ENCODE data around the gene SLC12A2. TPM values are rescaled to one million over a fixed set of nuclear protein-coding genes. Genes with fewer than 3 reads are reported as not detected.

Gene SLC12A2
- total and polyA plus RNA-seq, 2 experiments from 2014 or later: 8.1 to 21.3 TPM

DNA sequence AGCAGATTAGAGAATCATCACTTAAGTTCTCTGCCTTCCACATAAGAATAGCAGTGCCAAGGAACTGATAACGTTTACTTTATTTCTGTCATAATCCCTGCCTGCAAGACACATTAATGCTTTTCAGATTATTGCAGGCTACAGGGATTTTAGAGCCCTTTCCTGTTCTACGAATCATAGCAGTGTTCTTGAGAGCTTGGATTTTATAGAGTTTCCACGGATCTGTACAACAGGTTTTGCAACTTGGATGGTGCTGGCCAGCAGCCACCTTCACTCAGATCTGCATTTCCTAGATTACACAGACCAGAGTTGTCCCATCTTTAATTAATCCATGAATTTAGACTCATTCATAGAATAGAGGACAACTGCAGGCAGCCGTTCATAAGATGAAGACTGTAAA, 38.1 kb downstream of the SLC12A2 start:
- Histone ChIP-seq H3F3A (replicated peaks; ENCODE audit: low read depth) (no peaks in the 10 kb centered on the region), H3K4me3 (no peak overlapping the region), H3K9me2 (ENCODE audit: insufficient read depth) (peaks cover 3% of the 10 kb centered on the region; the same call in 1 of the 2 replicates), H4K20me1 (replicated peaks; ENCODE audit: insufficient read depth) (no peaks in the 10 kb centered on the region), H3K27ac (ENCODE audit: low read depth) (no peak overlapping the region), H3K4me2 (no peak overlapping the region), H3K36me3 (ENCODE audit: insufficient read depth) (peaks cover 10% of the 10 kb centered on the region; the same call in 1 of the 2 replicates), H3K4me1 (ENCODE audit: insufficient read depth) (no peaks in the 10 kb centered on the region), H3K79me2 (replicated peaks; ENCODE audit: insufficient read depth) (no peaks in the 10 kb centered on the region), H2AFZ (no peak overlapping the region), H3K27me3 (ENCODE audit: insufficient read depth) (no peaks in the 10 kb centered on the region)
- H3K4me3 Mint-ChIP-seq: no peak overlapping the region
- no peak for DNase-seq (ENCODE audit: low spot score)
- H3K36me3 Mint-ChIP-seq (ENCODE audit: low read depth): peaks cover 30% of the 10 kb centered on the region; the same call in 2 of the 3 replicates
- no peaks in the 10 kb centered on the region for H3K4me1 Mint-ChIP-seq
- H3K27ac Mint-ChIP-seq: no peak overlapping the region
- no peaks in the 10 kb centered on the region for H3K27me3 Mint-ChIP-seq (ENCODE audit: insufficient read depth, low read depth, poor library complexity)
- TF ChIP-seq ETS1 (IDR thresholded peaks at IDR 0.05): no peak
- no peak for TF ChIP-seq EZH2 (IDR thresholded peaks at IDR 0.05; ENCODE audit: low read depth, unreplicated experiment)
- TF ChIP-seq, protein P1, sequence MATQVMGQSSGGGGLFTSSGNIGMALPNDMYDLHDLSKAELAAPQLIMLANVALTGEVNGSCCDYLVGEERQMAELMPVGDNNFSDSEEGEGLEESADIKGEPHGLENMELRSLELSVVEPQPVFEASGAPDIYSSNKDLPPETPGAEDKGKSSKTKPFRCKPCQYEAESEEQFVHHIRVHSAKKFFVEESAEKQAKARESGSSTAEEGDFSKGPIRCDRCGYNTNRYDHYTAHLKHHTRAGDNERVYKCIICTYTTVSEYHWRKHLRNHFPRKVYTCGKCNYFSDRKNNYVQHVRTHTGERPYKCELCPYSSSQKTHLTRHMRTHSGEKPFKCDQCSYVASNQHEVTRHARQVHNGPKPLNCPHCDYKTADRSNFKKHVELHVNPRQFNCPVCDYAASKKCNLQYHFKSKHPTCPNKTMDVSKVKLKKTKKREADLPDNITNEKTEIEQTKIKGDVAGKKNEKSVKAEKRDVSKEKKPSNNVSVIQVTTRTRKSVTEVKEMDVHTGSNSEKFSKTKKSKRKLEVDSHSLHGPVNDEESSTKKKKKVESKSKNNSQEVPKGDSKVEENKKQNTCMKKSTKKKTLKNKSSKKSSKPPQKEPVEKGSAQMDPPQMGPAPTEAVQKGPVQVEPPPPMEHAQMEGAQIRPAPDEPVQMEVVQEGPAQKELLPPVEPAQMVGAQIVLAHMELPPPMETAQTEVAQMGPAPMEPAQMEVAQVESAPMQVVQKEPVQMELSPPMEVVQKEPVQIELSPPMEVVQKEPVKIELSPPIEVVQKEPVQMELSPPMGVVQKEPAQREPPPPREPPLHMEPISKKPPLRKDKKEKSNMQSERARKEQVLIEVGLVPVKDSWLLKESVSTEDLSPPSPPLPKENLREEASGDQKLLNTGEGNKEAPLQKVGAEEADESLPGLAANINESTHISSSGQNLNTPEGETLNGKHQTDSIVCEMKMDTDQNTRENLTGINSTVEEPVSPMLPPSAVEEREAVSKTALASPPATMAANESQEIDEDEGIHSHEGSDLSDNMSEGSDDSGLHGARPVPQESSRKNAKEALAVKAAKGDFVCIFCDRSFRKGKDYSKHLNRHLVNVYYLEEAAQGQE (IDR thresholded peaks at IDR 0.05; ENCODE audit: unreplicated experiment): no peak
- no peak for TF ChIP-seq EZH2phosphoT487 (IDR thresholded peaks at IDR 0.05; ENCODE audit: unreplicated experiment)
- no peak for TF ChIP-seq STAT1 (IDR thresholded peaks at IDR 0.05; ENCODE audit: unreplicated experiment)
- no peak for TF ChIP-seq JUNB (IDR thresholded peaks at IDR 0.05; ENCODE audit: unreplicated experiment)
- no peak for TF ChIP-seq ZNF331 (CRISPR knock-in tag; IDR thresholded peaks at IDR 0.05; ENCODE audit: low read depth)
- no peak for TF ChIP-seq CREB1 (CRISPR knock-in tag; IDR thresholded peaks at IDR 0.05; ENCODE audit: low read depth)
- TF ChIP-seq, protein P2, sequence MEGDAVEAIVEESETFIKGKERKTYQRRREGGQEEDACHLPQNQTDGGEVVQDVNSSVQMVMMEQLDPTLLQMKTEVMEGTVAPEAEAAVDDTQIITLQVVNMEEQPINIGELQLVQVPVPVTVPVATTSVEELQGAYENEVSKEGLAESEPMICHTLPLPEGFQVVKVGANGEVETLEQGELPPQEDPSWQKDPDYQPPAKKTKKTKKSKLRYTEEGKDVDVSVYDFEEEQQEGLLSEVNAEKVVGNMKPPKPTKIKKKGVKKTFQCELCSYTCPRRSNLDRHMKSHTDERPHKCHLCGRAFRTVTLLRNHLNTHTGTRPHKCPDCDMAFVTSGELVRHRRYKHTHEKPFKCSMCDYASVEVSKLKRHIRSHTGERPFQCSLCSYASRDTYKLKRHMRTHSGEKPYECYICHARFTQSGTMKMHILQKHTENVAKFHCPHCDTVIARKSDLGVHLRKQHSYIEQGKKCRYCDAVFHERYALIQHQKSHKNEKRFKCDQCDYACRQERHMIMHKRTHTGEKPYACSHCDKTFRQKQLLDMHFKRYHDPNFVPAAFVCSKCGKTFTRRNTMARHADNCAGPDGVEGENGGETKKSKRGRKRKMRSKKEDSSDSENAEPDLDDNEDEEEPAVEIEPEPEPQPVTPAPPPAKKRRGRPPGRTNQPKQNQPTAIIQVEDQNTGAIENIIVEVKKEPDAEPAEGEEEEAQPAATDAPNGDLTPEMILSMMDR (conservative IDR thresholded peaks at IDR 0.05; ENCODE audit: low read depth in 2 of 2): no peak
- TF ChIP-seq NANOG (IDR thresholded peaks at IDR 0.05; ENCODE audit: borderline replicate concordance): no peak
- TF ChIP-seq POLR2AphosphoS5 (IDR thresholded peaks at IDR 0.05; ENCODE audit: low read depth): no peak
- TF ChIP-seq, protein P3, sequence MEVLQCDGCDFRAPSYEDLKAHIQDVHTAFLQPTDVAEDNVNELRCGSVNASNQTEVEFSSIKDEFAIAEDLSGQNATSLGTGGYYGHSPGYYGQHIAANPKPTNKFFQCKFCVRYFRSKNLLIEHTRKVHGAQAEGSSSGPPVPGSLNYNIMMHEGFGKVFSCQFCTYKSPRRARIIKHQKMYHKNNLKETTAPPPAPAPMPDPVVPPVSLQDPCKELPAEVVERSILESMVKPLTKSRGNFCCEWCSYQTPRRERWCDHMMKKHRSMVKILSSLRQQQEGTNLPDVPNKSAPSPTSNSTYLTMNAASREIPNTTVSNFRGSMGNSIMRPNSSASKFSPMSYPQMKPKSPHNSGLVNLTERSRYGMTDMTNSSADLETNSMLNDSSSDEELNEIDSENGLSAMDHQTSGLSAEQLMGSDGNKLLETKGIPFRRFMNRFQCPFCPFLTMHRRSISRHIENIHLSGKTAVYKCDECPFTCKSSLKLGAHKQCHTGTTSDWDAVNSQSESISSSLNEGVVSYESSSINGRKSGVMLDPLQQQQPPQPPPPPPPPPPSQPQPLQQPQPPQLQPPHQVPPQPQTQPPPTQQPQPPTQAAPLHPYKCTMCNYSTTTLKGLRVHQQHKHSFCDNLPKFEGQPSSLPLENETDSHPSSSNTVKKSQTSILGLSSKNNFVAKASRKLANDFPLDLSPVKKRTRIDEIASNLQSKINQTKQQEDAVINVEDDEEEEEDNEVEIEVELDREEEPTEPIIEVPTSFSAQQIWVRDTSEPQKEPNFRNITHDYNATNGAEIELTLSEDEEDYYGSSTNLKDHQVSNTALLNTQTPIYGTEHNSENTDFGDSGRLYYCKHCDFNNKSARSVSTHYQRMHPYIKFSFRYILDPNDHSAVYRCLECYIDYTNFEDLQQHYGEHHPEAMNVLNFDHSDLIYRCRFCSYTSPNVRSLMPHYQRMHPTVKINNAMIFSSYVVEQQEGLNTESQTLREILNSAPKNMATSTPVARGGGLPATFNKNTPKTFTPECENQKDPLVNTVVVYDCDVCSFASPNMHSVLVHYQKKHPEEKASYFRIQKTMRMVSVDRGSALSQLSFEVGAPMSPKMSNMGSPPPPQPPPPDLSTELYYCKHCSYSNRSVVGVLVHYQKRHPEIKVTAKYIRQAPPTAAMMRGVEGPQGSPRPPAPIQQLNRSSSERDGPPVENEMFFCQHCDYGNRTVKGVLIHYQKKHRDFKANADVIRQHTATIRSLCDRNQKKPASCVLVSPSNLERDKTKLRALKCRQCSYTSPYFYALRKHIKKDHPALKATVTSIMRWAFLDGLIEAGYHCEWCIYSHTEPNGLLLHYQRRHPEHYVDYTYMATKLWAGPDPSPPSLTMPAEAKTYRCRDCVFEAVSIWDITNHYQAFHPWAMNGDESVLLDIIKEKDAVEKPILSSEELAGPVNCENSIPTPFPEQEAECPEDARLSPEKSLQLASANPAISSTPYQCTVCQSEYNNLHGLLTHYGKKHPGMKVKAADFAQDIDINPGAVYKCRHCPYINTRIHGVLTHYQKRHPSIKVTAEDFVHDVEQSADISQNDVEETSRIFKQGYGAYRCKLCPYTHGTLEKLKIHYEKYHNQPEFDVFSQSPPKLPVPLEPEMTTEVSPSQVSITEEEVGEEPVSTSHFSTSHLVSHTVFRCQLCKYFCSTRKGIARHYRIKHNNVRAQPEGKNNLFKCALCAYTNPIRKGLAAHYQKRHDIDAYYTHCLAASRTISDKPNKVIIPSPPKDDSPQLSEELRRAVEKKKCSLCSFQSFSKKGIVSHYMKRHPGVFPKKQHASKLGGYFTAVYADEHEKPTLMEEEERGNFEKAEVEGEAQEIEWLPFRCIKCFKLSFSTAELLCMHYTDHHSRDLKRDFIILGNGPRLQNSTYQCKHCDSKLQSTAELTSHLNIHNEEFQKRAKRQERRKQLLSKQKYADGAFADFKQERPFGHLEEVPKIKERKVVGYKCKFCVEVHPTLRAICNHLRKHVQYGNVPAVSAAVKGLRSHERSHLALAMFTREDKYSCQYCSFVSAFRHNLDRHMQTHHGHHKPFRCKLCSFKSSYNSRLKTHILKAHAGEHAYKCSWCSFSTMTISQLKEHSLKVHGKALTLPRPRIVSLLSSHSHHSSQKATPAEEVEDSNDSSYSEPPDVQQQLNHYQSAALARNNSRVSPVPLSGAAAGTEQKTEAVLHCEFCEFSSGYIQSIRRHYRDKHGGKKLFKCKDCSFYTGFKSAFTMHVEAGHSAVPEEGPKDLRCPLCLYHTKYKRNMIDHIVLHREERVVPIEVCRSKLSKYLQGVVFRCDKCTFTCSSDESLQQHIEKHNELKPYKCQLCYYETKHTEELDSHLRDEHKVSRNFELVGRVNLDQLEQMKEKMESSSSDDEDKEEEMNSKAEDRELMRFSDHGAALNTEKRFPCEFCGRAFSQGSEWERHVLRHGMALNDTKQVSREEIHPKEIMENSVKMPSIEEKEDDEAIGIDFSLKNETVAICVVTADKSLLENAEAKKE (CRISPR knock-in tag; IDR thresholded peaks at IDR 0.05): no peak
- TF ChIP-seq ZNF114 (CRISPR knock-in tag; IDR thresholded peaks at IDR 0.05): no peak
- no peak for ATAC-seq
- H3K9me3 Mint-ChIP-seq: peaks cover 10% of the 10 kb centered on the region; the same call in 2 of the 3 replicates

Data from GM23338 (cell line).